BLaER1 (cell line): ENCODE measurements around the gene OR2K2.
"Not testable (repeated sequence)": the region's sequence is repeated elsewhere in the genome, so short reads cannot be mapped to it uniquely, and the experiment has no call there.

ENCODE experiments used
- H3K27ac ChIP-seq: shearing (Covaris generic); formaldehyde crosslinking; 2 replicates; pipeline ENCODE4 v1.8.1; 2022
- H3K27me3 ChIP-seq: shearing (Covaris generic); formaldehyde crosslinking; 2 replicates; pipeline ENCODE4 v1.8.1; 2022
- H3K36me3 ChIP-seq: shearing (Covaris generic); formaldehyde crosslinking; 2 replicates; pipeline ENCODE4 v1.8.1; 2022
- H3K4me1 ChIP-seq: shearing (Covaris generic); formaldehyde crosslinking; 2 replicates; pipeline ENCODE4 v1.8.1; 2022
- H3K4me2 ChIP-seq: shearing (Covaris generic); formaldehyde crosslinking; 2 replicates; pipeline ENCODE4 v1.8.1; 2022
- H3K4me3 ChIP-seq: shearing (Covaris generic); formaldehyde crosslinking; 2 replicates; pipeline ENCODE4 v1.8.1; 2022
- H3K9ac ChIP-seq: shearing (Covaris generic); formaldehyde crosslinking; 2 replicates; pipeline ENCODE4 v1.8.1; 2022
- H3K9me3 ChIP-seq: shearing (Covaris generic); formaldehyde crosslinking; 2 replicates; pipeline ENCODE4 v1.8.1; 2022
- H4K20me1 ChIP-seq: shearing (Covaris generic); formaldehyde crosslinking; 2 replicates; pipeline ENCODE4 v1.8.1; 2022
- Cebpa-rat ChIP-seq: shearing (Covaris generic); IDR thresholded peaks from 2 replicates; pipeline ENCODE4 v1.8.1; 2022

The OR2K2 gene

DNA sequence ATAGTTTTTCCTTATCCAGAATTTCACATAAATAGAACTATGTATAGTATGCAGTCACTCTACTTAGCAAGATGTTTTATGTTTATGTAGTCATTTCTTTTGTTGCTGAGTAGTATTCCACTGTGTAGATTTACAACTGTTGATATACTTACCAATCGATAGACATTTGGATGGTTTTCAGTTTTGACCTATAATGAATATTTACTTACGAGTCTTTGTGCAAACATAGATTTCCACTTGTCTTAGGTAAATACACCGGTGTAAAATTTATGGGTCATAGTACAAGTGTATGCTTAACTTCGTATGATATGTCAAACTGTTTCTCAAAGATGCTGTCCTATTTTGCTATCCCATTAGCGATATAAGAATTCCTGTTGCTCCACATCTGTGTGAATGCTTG is 19.7 kb upstream of the OR2K2 start:
- no peaks in the 10 kb centered on the region for H3K4me1 ChIP-seq
- no peaks in the 10 kb centered on the region for H3K9me3 ChIP-seq
- H3K27me3 ChIP-seq = no peaks in the 10 kb centered on the region
- no peak for TF ChIP-seq Cebpa-rat
- H4K20me1 ChIP-seq = no peaks in the 10 kb centered on the region
- no peak overlapping the region for H3K27ac ChIP-seq
- no peak overlapping the region for H3K9ac ChIP-seq
- H3K4me2 ChIP-seq = no peak overlapping the region
- no peaks in the 10 kb centered on the region for H3K36me3 ChIP-seq
- no peak overlapping the region for H3K4me3 ChIP-seq

GRCh38 chr9:111348821-111349271 is 18.8 kb upstream of the OR2K2 start:
- no peak for TF ChIP-seq Cebpa-rat
- Histone ChIP-seq H3K4me2 (no peak overlapping the region), H3K27me3 (no peaks in the 10 kb centered on the region), H4K20me1 (no peaks in the 10 kb centered on the region), H3K9ac (no peak overlapping the region), H3K27ac (no peak overlapping the region), H3K9me3 (no peaks in the 10 kb centered on the region), H3K36me3 (no peaks in the 10 kb centered on the region), H3K4me1 (no peaks in the 10 kb centered on the region), H3K4me3 (no peak overlapping the region)

DNA sequence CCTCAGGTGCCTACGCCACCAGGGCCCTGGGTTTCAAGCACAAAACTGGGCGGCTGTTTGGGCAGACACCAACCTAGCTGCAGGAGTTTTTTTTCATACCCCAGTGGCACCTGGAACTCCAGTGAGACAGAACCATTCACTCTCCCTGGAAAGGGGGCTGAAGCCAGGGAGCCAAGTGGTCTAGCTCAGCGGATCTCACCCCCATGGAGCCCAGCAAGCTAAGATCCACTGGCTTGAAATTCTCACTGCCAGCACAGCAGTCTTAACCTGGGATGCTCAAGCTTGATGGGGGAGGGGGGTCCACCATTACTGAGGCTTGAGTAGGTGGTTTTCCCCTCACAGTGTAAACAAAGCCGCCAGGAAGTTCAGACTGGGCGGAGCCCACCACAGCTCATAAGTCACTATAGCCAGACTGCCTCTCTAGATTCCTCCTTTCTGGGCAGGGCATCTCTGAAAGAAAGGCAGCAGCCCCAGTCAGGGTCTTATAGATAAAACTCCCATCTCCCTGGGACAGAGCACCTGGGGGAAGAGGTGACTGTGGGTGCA is 4.4 kb upstream of the OR2K2 start:
- H3K4me3 ChIP-seq, H3K4me1 ChIP-seq, H3K27ac ChIP-seq, H3K27me3 ChIP-seq, H3K36me3 ChIP-seq, H4K20me1 ChIP-seq, H3K9ac ChIP-seq, H3K9me3 ChIP-seq: not testable (repeated sequence)
- H3K4me2 ChIP-seq = 0 out of 2 replicates have a peak overlapping the region, but pooled peaks have one; percentile 19

DNA sequence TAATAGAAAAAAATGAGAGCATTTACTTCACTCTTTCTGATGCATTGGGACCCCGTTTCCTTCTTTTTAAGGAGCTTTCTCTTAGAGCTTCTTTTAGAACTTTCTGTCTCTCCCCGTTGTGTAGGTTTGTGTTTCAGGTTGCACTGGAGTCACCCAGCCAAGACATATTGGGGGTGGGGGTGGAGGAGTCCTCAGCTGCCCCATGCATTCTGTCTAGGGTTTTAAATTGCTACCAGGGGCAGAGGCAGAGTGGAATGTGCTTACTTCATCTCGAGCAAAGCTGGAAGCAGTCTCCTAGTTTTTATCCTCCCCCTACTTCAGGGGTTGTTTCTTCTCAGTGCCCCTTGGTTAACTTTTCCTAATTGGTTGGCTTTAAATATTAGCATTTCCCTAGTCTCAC is 9.4 kb downstream of the OR2K2 start:
- no peaks in the 10 kb centered on the region for H3K4me1 ChIP-seq
- H3K36me3 ChIP-seq = no peaks in the 10 kb centered on the region
- H3K9me3 ChIP-seq = peaks cover 4% of the 10 kb centered on the region; the same call in 1 of the 2 replicates
- H4K20me1 ChIP-seq = no peaks in the 10 kb centered on the region
- H3K4me3 ChIP-seq = no peak overlapping the region
- H3K9ac ChIP-seq = no peak overlapping the region
- H3K4me2 ChIP-seq = no peak overlapping the region
- H3K27me3 ChIP-seq = no peaks in the 10 kb centered on the region
- TF ChIP-seq Cebpa-rat = no peak
- H3K27ac ChIP-seq = no peak overlapping the region

- no peak for TF ChIP-seq Cebpa-rat
- Histone ChIP-seq H3K9me3 (peaks cover 4% of the 10 kb centered on the region; the same call in 1 of the 2 replicates), H3K4me2 (no peak overlapping the region)
Observed at GRCh38 chr9:111316796-111317195, 13.2 kb downstream of the OR2K2 start.

DNA sequence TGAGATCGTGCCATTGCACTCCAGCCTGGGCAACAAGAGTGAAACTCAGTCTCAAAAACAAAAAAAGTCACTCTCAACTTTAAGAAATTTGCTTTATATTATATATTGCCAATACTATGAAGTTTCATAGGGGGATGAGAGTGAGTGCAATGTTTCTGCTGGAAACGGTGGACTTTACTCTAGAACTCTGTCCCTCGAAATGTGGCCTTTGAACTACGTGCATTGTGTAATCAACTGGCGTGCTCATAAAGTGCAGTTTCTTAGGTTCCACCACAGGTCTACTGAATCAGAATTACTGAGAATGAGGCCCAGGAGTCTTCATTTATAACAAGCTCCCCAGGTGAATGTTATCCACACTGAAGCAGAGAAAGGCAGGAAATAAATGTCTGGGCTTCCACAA is 24.1 kb downstream of the OR2K2 start:
- no peaks in the 10 kb centered on the region for H3K4me1 ChIP-seq
- no peaks in the 10 kb centered on the region for H4K20me1 ChIP-seq
- no peak overlapping the region for H3K9ac ChIP-seq
- H3K9me3 ChIP-seq = no peaks in the 10 kb centered on the region
- no peak for TF ChIP-seq Cebpa-rat
- no peak overlapping the region for H3K27ac ChIP-seq
- no peak overlapping the region for H3K4me3 ChIP-seq
- H3K27me3 ChIP-seq = no peaks in the 10 kb centered on the region
- no peak overlapping the region for H3K4me2 ChIP-seq
- no peaks in the 10 kb centered on the region for H3K36me3 ChIP-seq

More at GRCh38 chr9:111316796-111317195, 13.2 kb downstream of the OR2K2 start:
- no peaks in the 10 kb centered on the region for H3K4me1 ChIP-seq
- no peaks in the 10 kb centered on the region for H3K27me3 ChIP-seq
- no peaks in the 10 kb centered on the region for H3K36me3 ChIP-seq
- H3K9ac ChIP-seq = no peak overlapping the region
- H3K4me3 ChIP-seq = no peak overlapping the region
- H3K27ac ChIP-seq = no peak overlapping the region
- no peaks in the 10 kb centered on the region for H4K20me1 ChIP-seq

GRCh38 chr9:111304000-111304399 is 26.0 kb downstream of the OR2K2 start:
- not testable (repeated sequence) for H3K4me3 ChIP-seq, H4K20me1 ChIP-seq, H3K9ac ChIP-seq, H3K27me3 ChIP-seq, H3K9me3 ChIP-seq, H3K27ac ChIP-seq, H3K36me3 ChIP-seq, H3K4me1 ChIP-seq, H3K4me2 ChIP-seq

GRCh38 chr9:111301195-111301594 is 28.8 kb downstream of the OR2K2 start:
- Histone ChIP-seq H3K9ac (no peak overlapping the region), H3K36me3 (no peaks in the 10 kb centered on the region), H3K4me3 (no peak overlapping the region), H3K4me1 (no peaks in the 10 kb centered on the region), H3K9me3 (no peaks in the 10 kb centered on the region), H3K4me2 (no peak overlapping the region), H3K27me3 (no peaks in the 10 kb centered on the region), H3K27ac (no peak overlapping the region), H4K20me1 (no peaks in the 10 kb centered on the region)
- no peak for TF ChIP-seq Cebpa-rat

DNA sequence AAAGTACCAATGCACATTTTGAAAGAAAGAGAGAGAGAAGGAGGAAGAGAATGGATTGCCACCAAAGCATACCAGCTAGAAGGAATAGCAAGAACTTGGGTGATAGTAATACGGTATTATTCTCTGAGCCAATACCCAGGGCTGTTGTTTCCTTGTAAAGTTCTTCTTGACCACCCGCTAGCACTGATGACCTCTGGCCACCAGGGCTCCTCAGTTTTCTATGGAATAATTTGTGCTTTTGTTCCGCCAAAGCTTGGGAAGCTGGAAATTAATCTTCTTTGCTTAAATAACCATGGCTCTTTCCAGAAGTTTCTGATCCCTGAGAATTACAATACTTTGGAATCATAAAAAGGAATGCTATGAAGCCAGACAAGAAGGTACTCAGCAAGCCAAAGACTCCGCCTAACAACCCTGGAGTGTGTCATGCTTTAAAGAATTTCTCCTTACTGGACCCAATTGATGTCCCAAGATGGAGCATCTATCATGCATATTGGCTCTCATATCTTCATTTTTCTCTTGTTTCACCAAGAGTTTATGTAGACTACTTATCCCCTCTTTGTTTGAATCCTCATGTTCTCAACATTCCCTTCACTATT is 29.8 kb downstream of the OR2K2 start:
- H3K27ac ChIP-seq = no peak overlapping the region
- H3K36me3 ChIP-seq = no peaks in the 10 kb centered on the region
- H3K9me3 ChIP-seq = no peaks in the 10 kb centered on the region
- no peaks in the 10 kb centered on the region for H3K27me3 ChIP-seq
- H3K4me1 ChIP-seq = no peaks in the 10 kb centered on the region
- H3K4me2 ChIP-seq = no peak overlapping the region
- no peak overlapping the region for H3K9ac ChIP-seq
- H3K4me3 ChIP-seq = no peak overlapping the region
- no peak for TF ChIP-seq Cebpa-rat
- H4K20me1 ChIP-seq = no peaks in the 10 kb centered on the region

GRCh38 chr9:111299599-111299966 is 30.4 kb downstream of the OR2K2 start:
- not testable (repeated sequence) for H3K27me3 ChIP-seq, H3K36me3 ChIP-seq, H3K4me2 ChIP-seq, H3K9me3 ChIP-seq, H3K4me3 ChIP-seq, H4K20me1 ChIP-seq, H3K4me1 ChIP-seq, H3K27ac ChIP-seq, H3K9ac ChIP-seq
